BJ (cell line): ENCODE data around the gene MYD88. TPM values are rescaled to one million over a fixed set of nuclear protein-coding genes. Genes with fewer than 3 reads are reported as not detected.

ENCODE experiments used
- CTCF ChIA-PET: fragments of 350-600 bp; formaldehyde crosslinking; extraction: SDS; loops from one replicate; lab custom pipeline; 2021; ENCODE audit warnings: antibody characterized with exemption, inconsistent platforms; lab: Yijun Ruan, JAX
- POLR2A ChIA-PET: fragments of 300-600 bp; sonication (Branson Sonifier 250); formaldehyde crosslinking; extraction: SDS; loops from one replicate; lab custom pipeline; 2021; ENCODE audit warnings: antibody characterized with exemption; lab: Charles Lee
- DNase-seq: peaks from one replicate; pipeline ENCODE4 v3.0.0-alpha.2; 2011; ENCODE audit warnings: low read depth
- H3K27me3 ChIP-seq: 2 replicates; pipeline ENCODE4 v1.6.0; 2011; ENCODE audit warnings: low read length; ENCODE audit not compliant: control insufficient read depth, insufficient read depth
- H3K36me3 ChIP-seq: 2 replicates; pipeline ENCODE4 v1.5.1; 2011; ENCODE audit warnings: low read length; ENCODE audit not compliant: control insufficient read depth, insufficient read depth
- H3K4me3 ChIP-seq: 2 replicates; pipeline ENCODE4 v1.5.1; 2011; ENCODE audit warnings: low read depth, mild to moderate bottlenecking, control low read depth, low read length
- CTCF ChIP-seq: IDR thresholded peaks from 2 replicates; pipeline ENCODE4 v1.5.1; 2011; ENCODE audit warnings: low read depth, mild to moderate bottlenecking, control low read depth, inconsistent platforms, low read length, moderate library complexity; ENCODE audit not compliant: insufficient read depth
- polyA plus RNA-seq: library from polyadenylated mRNA; depleted of rRNA; stranded (reverse); fragments of >200 nt; gene quantifications from 2 replicates; pipeline ENCODE4 v1.2.3, GENCODE V29; 2011

The MYD88 gene
- polyA plus RNA-seq, 1 experiment: 45.6 TPM

DNA sequence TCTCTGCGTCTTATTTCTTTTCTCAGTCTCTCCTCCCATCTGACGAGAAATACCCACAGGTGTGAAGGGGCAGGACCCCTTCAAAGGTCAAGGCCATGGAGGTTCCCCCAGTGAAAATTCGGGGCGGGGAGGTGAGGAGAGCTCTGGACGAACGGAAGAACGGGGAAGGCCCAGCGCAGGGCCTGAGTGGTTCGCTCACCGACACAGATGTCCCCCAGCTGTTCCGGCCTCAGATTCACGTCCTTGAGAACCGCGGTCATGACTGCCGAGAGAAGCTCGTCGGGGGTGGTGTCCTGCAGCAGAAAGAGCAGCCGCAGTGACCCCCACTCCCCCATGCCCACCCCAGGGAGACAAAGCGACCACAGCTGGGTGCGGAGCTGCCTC lies 2.1 kb upstream of the MYD88 start:
- no peak for DNase-seq
- ChIA-PET POLR2A (interaction anchor here (1.6 kb wide), 1 partner anchor 29 kb away, joined by 7 read pairs; the partner anchor contains the start of gene OXSR1), CTCF (interaction anchor here (1.2 kb wide), 1 partner anchor 209 kb away, joined by 3 read pairs; no protein-coding TSS in a partner anchor)
- H3K36me3 ChIP-seq: peaks cover 19% of the 10 kb centered on the region
- TF ChIP-seq CTCF: no peak
- H3K27me3 ChIP-seq: no peaks in the 10 kb centered on the region
- peak overlapping the region; percentile 72 for H3K4me3 ChIP-seq

GRCh38 chr3:38136777-38137614 lies 1.5 kb upstream of the MYD88 start, which contains the start of gene ACAA1:
Gene ACAA1, minus strand, starts transcription at chr3:38137127. Its CDS starts 92 bp downstream, at chr3:38137035.
- CTCF ChIA-PET: interaction anchor here (0.6 to 1.3 kb wide), 5 partner anchors 101 to 209 kb away, joined by 3 read pairs; no protein-coding TSS in a partner anchor
- Histone ChIP-seq H3K27me3 (no peaks in the 10 kb centered on the region), H3K36me3 (peaks cover 19% of the 10 kb centered on the region), H3K4me3 (peak within 1 kb of the TSS; percentile 72)
- no peak for TF ChIP-seq CTCF
- DNase-seq: peak; percentile 97
- POLR2A ChIA-PET: interaction anchor here (0.7 to 1.6 kb wide), 4 partner anchors 28 to 1057 kb away, joined by 3 to 7 read pairs (median 3); partner anchors contain the start of gene OXSR1

- ChIA-PET POLR2A (interaction anchor here (1.6 kb wide), 1 partner anchor 27 kb away, joined by 7 read pairs; the partner anchor contains the start of gene OXSR1), CTCF (interaction anchor here (0.6 to 1.3 kb wide), 3 partner anchors 100 to 182 kb away, joined by 3 read pairs; no protein-coding TSS in a partner anchor)
- peak; percentile 30; the same call in 1 of the 2 replicates for TF ChIP-seq CTCF
- peak overlapping the region; percentile 83 for H3K4me3 ChIP-seq
- DNase-seq: no peak
- H3K36me3 ChIP-seq: peaks cover 15% of the 10 kb centered on the region
- no peaks in the 10 kb centered on the region for H3K27me3 ChIP-seq
Observed at GRCh38 chr3:38137615-38138348, 679 bp upstream of the MYD88 start.

GRCh38 chr3:38139191-38139590 lies 730 bp downstream of the MYD88 start:
- CTCF ChIA-PET: interaction anchor here (0.6 to 1.4 kb wide), 3 partner anchors 14 to 159 kb away, joined by 3 read pairs; no protein-coding TSS in a partner anchor
- POLR2A ChIA-PET: no interaction called here
- no peaks in the 10 kb centered on the region for H3K27me3 ChIP-seq
- TF ChIP-seq CTCF: no peak
- H3K4me3 ChIP-seq: peak overlapping the region; percentile 83
- no peak for DNase-seq
- peaks cover 13% of the 10 kb centered on the region for H3K36me3 ChIP-seq
